CD4-positive, CD25-positive, alpha-beta regulatory T cell (primary cell): ENCODE results near the gene QPCTL. TPM values are rescaled to one million over a fixed set of nuclear protein-coding genes. Genes with fewer than 3 reads are reported as not detected.
"Not testable (repeated sequence)": the region's sequence is repeated elsewhere in the genome, so short reads cannot be mapped to it uniquely, and the experiment has no call there.

ENCODE experiments used
- ATAC-seq, 2 donors: fragments of 150-1000 bp; cut with Tn5 transposase; one replicate each; pipeline ENCODE4 v1.10.0; 2021; ENCODE audit warnings: low read depth in 2 of 2, moderate number of reproducible peaks in 2 of 2, moderate library complexity in 1 of 2
- DNase-seq, 3 donors: peaks; one replicate each; pipeline versions ENCODE4 v3.0.0 to v3.0.0-alpha.2; 2012 to 2022; ENCODE audit warnings: mixed read lengths in 1 of 3
- H3K27ac ChIP-seq: one replicate; pipeline ENCODE4 v1.7.0; 2013; ENCODE audit warnings: mild to moderate bottlenecking, low read length; ENCODE audit not compliant: insufficient read depth, poor library complexity, severe bottlenecking
- H3K27me3 ChIP-seq: one replicate; pipeline ENCODE4 v1.7.0; 2013; ENCODE audit warnings: low read length; ENCODE audit not compliant: control insufficient read depth, insufficient read depth
- H3K36me3 ChIP-seq: one replicate; pipeline ENCODE4 v1.7.0; 2013; ENCODE audit warnings: mild to moderate bottlenecking, low read length, moderate library complexity; ENCODE audit not compliant: control insufficient read depth, insufficient read depth
- H3K4me1 ChIP-seq: 2 replicates; pipeline ENCODE4 v1.7.0; 2013; ENCODE audit warnings: mild to moderate bottlenecking, low read length; ENCODE audit not compliant: insufficient read depth, control insufficient read depth, poor library complexity, severe bottlenecking
- H3K4me3 ChIP-seq: one replicate; pipeline ENCODE4 v1.7.0; 2013; ENCODE audit warnings: low read depth, mild to moderate bottlenecking, low read length, moderate library complexity
- H3K9me3 ChIP-seq, 2 experiments: 1 replicate in 1 of 2; 2 replicates in 1 of 2; pipeline ENCODE4 v1.7.0; 2013; ENCODE audit warnings: low read length in 2 of 2, mild to moderate bottlenecking in 1 of 2, moderate library complexity in 1 of 2; ENCODE audit not compliant: control insufficient read depth in 2 of 2
- H3K27ac Mint-ChIP-seq, 3 donors: one replicate each; pipeline ENCODE4 v1.8.0; 2020 to 2022; ENCODE audit warnings: mild to moderate bottlenecking in 3 of 3, mixed read lengths in 3 of 3, moderate library complexity in 2 of 3
- H3K27me3 Mint-ChIP-seq: one replicate; pipeline ENCODE4 v1.8.0; 2022; ENCODE audit warnings: mild to moderate bottlenecking, mixed read lengths
- H3K36me3 Mint-ChIP-seq: one replicate; pipeline ENCODE4 v1.8.0; 2020; ENCODE audit warnings: mixed read lengths
- H3K4me1 Mint-ChIP-seq, 4 donors: one replicate each; pipeline ENCODE4 v1.8.0; 2020 to 2022; ENCODE audit warnings: mixed read lengths in 4 of 4, mild to moderate bottlenecking in 1 of 4
- H3K4me3 Mint-ChIP-seq, 4 donors: one replicate each; pipeline ENCODE4 v1.8.0; 2020 to 2022; ENCODE audit warnings: mild to moderate bottlenecking in 4 of 4, mixed read lengths in 4 of 4, moderate library complexity in 3 of 4
- H3K9me3 Mint-ChIP-seq, 7 donors: one replicate each; pipeline ENCODE4 v1.8.0; 2020 to 2022; ENCODE audit warnings: mixed read lengths in 7 of 7, mild to moderate bottlenecking in 3 of 7, moderate library complexity in 2 of 7
- polyA plus RNA-seq, 4 donors: library from polyadenylated mRNA; unstranded; fragments of 300-500 nt; fragmentation: Illumina TruSeq; gene quantifications; one replicate each; pipeline ENCODE4 v1.2.3, GENCODE V29; 2021
- total RNA-seq: library from RNA; stranded (reverse); gene quantifications from one replicate; pipeline ENCODE4 v1.2.3, GENCODE V29; 2022

Gene QPCTL
- total and polyA plus RNA-seq, 5 donors from 2014 or later = 0.37 to 10.0 (median 0.62) TPM

DNA sequence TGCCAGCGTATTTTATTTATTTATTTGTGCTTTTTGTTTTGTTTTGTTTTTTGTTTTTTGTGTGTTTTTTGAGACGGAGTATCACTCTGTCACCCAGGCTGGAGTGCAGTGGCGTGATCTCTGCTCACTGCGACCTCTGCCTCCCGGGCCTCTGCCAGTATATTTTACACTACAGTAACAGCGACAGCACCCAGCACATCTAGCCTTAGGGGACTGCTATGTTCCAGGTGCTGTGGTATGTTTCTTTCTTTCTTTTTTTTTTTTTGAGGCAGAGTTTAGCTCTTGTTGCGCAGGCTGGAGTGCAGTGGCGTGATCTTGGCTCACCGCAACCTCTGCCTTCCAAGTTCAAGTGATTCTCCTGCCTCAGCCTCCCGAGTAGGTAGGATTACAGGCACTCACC, 59.0 kb downstream of the QPCTL start:
- ATAC-seq, H3K4me3 Mint-ChIP-seq, H3K4me1 ChIP-seq, H3K36me3 ChIP-seq, H3K27me3 ChIP-seq, H3K4me3 ChIP-seq, H3K9me3 Mint-ChIP-seq, DNase-seq, H3K9me3 ChIP-seq, H3K27ac ChIP-seq, H3K27ac Mint-ChIP-seq, H3K27me3 Mint-ChIP-seq, H3K4me1 Mint-ChIP-seq, H3K36me3 Mint-ChIP-seq: not testable (repeated sequence)

DNA sequence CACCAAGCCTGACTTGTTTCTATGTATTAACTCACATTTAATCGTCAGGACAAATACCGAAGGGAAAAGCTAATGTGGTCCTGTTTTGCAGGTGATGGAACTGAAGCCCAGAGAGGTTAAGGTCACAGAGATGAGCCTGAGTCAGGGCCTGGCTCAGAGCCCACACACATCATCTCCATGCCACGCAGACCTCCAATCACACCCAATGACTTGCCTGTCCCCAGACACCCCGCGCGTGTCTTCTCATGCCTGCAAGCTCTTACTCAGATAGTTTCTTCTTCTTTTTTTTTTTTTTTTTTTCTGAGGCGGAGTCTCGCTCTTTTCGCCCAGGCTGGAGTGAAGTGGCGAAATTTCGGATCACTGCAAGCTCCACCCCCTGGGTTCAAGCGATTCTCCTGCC, 60.2 kb downstream of the QPCTL start:
- Mint-ChIP-seq H3K36me3 (no peaks in the 10 kb centered on the region), H3K4me1 (no peaks in the 10 kb centered on the region), H3K4me3 (peak overlapping the region in 1 of 4 donors; percentile 2), H3K9me3 (no peaks in the 10 kb centered on the region), H3K27me3 (no peaks in the 10 kb centered on the region), H3K27ac (no peak overlapping the region)
- no peak overlapping the region for H3K4me3 ChIP-seq
- no peaks in the 10 kb centered on the region for H3K9me3 ChIP-seq
- DNase-seq (no peak), ATAC-seq (no peak)
- no peaks in the 10 kb centered on the region for H3K27me3 ChIP-seq
- no peaks in the 10 kb centered on the region for H3K36me3 ChIP-seq
- no peaks in the 10 kb centered on the region for H3K4me1 ChIP-seq
- H3K27ac ChIP-seq = no peak overlapping the region

DNA sequence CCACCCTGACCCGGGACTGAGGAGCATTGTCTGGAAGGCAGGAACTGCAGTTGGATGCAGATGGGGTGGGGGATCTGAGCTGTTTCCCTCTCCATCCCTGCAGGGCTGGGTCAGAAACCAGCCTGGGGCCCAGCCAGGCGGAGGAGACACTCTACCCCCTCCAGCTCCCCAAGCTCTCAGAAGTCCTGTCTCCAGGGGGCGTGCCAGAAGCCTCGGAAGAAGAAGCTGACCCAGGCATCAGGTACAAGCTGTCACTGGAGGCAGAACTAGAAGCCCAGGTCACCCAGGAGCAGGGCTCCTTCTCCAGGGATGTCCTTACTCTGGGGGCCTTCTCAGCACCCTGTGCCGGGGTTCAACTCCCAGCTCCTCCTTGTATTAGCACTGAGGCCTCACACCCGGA, 61.1 kb downstream of the QPCTL start:
- no peaks in the 10 kb centered on the region for H3K4me1 Mint-ChIP-seq
- Histone ChIP-seq H3K27me3 (no peaks in the 10 kb centered on the region), H3K4me3 (no peak overlapping the region), H3K27ac (no peak overlapping the region), H3K4me1 (no peaks in the 10 kb centered on the region), H3K36me3 (no peaks in the 10 kb centered on the region), H3K9me3 (no peaks in the 10 kb centered on the region)
- no peaks in the 10 kb centered on the region for H3K9me3 Mint-ChIP-seq
- no peaks in the 10 kb centered on the region for H3K27me3 Mint-ChIP-seq
- no peak for ATAC-seq
- no peak overlapping the region for H3K4me3 Mint-ChIP-seq
- H3K36me3 Mint-ChIP-seq = no peaks in the 10 kb centered on the region
- no peak for DNase-seq
- H3K27ac Mint-ChIP-seq = no peak overlapping the region

Other genes starting within 250 kb of the QPCTL start
- gene FOSB, start 224.7 kb upstream of the QPCTL start, total RNA-seq = 731 TPM
- gene FOSB, start 224.7 kb upstream of the QPCTL start, polyA plus RNA-seq = 10 to 100 TPM in 2 of 4 donors, 1 to 10 TPM in 2; 5.2 to 12.7 (median 9.6) TPM
- gene RTN2, start 195.6 kb upstream of the QPCTL start, total RNA-seq = 1.5 TPM
- under 1 TPM; 0.09 to 0.88 (median 0.28) TPM for gene RTN2, start 195.6 kb upstream of the QPCTL start, polyA plus RNA-seq
- 2.3 TPM for gene PPM1N, start 194.2 kb upstream of the QPCTL start, total RNA-seq
- 1 to 10 TPM; 2.5 to 6.7 (median 3.7) TPM for gene PPM1N, start 194.2 kb upstream of the QPCTL start, polyA plus RNA-seq
- 115 TPM for gene VASP, start 185.2 kb upstream of the QPCTL start, total RNA-seq
- gene VASP, start 185.2 kb upstream of the QPCTL start, polyA plus RNA-seq = 10 to 100 TPM; 40.3 to 53.2 (median 50.4) TPM
- gene OPA3, start 107.9 kb upstream of the QPCTL start, total RNA-seq = 7.3 TPM
- gene OPA3, start 107.9 kb upstream of the QPCTL start, polyA plus RNA-seq = 1 to 10 TPM; 4.7 to 8.2 (median 5.9) TPM
- not detected for gene GPR4, start 90.5 kb upstream of the QPCTL start, total RNA-seq
- not detected for gene GPR4, start 90.5 kb upstream of the QPCTL start, polyA plus RNA-seq
- 90.0 TPM for gene EML2, start 53.3 kb upstream of the QPCTL start, total RNA-seq
- gene EML2, start 53.3 kb upstream of the QPCTL start, polyA plus RNA-seq = 10 to 100 TPM; 15.1 to 23.8 (median 18.3) TPM
- gene GIPR, start 24.4 kb upstream of the QPCTL start, total RNA-seq = 9.3 TPM
- under 1 TPM in 3 of 4 donors, not detected in 1; 0.15 to 0.19 (median 0.17) TPM for gene GIPR, start 24.4 kb upstream of the QPCTL start, polyA plus RNA-seq
- gene SNRPD2, start 713 bp upstream of the QPCTL start, total RNA-seq = 271 TPM
- gene SNRPD2, start 713 bp upstream of the QPCTL start, polyA plus RNA-seq = 1,000 to 10,000 TPM; 1,054 to 1,255 (median 1,105) TPM
- gene FBXO46, start 38.2 kb downstream of the QPCTL start, total RNA-seq = 26.5 TPM
- gene FBXO46, start 38.2 kb downstream of the QPCTL start, polyA plus RNA-seq = 10 to 100 TPM in 3 of 4 donors, 1 to 10 TPM in 1; 8.0 to 12.0 (median 10.5) TPM
- not detected for gene MEIOSIN, start 40.8 kb downstream of the QPCTL start, total RNA-seq
- gene MEIOSIN, start 40.8 kb downstream of the QPCTL start, polyA plus RNA-seq = not detected
- gene SIX5, start 76.6 kb downstream of the QPCTL start, total RNA-seq = 1.3 TPM
- gene SIX5, start 76.6 kb downstream of the QPCTL start, polyA plus RNA-seq = under 1 TPM in 3 of 4 donors, not detected in 1; 0.17 to 0.31 (median 0.20) TPM
- gene DMPK, start 89.8 kb downstream of the QPCTL start, total RNA-seq = 68.1 TPM
- 1 to 10 TPM in 3 of 4 donors, under 1 TPM in 1; 0.61 to 1.6 (median 1.5) TPM for gene DMPK, start 89.8 kb downstream of the QPCTL start, polyA plus RNA-seq
- gene DMWD, start 100.2 kb downstream of the QPCTL start, total RNA-seq = 63.8 TPM
- 10 to 100 TPM; 13.5 to 18.3 (median 15.7) TPM for gene DMWD, start 100.2 kb downstream of the QPCTL start, polyA plus RNA-seq
- 0.20 TPM for gene RSPH6A, start 122.6 kb downstream of the QPCTL start, total RNA-seq
- not detected for gene RSPH6A, start 122.6 kb downstream of the QPCTL start, polyA plus RNA-seq
- gene SYMPK, start 170.5 kb downstream of the QPCTL start, total RNA-seq = 87.6 TPM
- gene SYMPK, start 170.5 kb downstream of the QPCTL start, polyA plus RNA-seq = 10 to 100 TPM in 2 of 4 donors, 1 to 10 TPM in 2; 5.0 to 13.0 (median 8.6) TPM
- not detected for gene FOXA3, start 171.7 kb downstream of the QPCTL start, total RNA-seq
- gene FOXA3, start 171.7 kb downstream of the QPCTL start, polyA plus RNA-seq = not detected
- 21.2 TPM for gene IRF2BP1, start 193.5 kb downstream of the QPCTL start, total RNA-seq
- gene IRF2BP1, start 193.5 kb downstream of the QPCTL start, polyA plus RNA-seq = 1 to 10 TPM; 4.5 to 6.4 (median 5.4) TPM
- gene MYPOP, start 209.9 kb downstream of the QPCTL start, total RNA-seq = 8.7 TPM
- gene MYPOP, start 209.9 kb downstream of the QPCTL start, polyA plus RNA-seq = under 1 TPM in 3 of 4 donors, not detected in 1; 0.17 to 0.44 (median 0.20) TPM
- not detected for gene NANOS2, start 222.1 kb downstream of the QPCTL start, total RNA-seq
- gene NANOS2, start 222.1 kb downstream of the QPCTL start, polyA plus RNA-seq = not detected